Large intestine (tissue), 3 donors: ENCODE results near the gene ANKRD55. TPM values are rescaled to one million over a fixed set of nuclear protein-coding genes. Genes with fewer than 3 reads are reported as not detected.
A peak's percentile ranks its signal among the peaks of the same experiment; 100 is the strongest.
"Not testable (repeated sequence)": the region's sequence is repeated elsewhere in the genome, so short reads cannot be mapped to it uniquely, and the experiment has no call there.

Experiments used
- DNase-seq, 2 donors: peaks; one replicate each; pipeline versions ENCODE4 v3.0.0 to v3.0.0-alpha.2; 2013
- H3K27ac ChIP-seq: one replicate; pipeline ENCODE4 v1.5.1; 2013; ENCODE audit warnings: low read length
- H3K27me3 ChIP-seq: 2 replicates; pipeline ENCODE4 v1.6.1; 2013; ENCODE audit warnings: low read length; ENCODE audit not compliant: control insufficient read depth, insufficient read depth
- H3K36me3 ChIP-seq: 2 replicates; pipeline ENCODE4 v1.6.1; 2013; ENCODE audit warnings: low read length; ENCODE audit not compliant: control insufficient read depth, insufficient read depth
- H3K4me1 ChIP-seq: one replicate; pipeline ENCODE4 v1.6.1; 2013; ENCODE audit warnings: low read length; ENCODE audit not compliant: control insufficient read depth, insufficient read depth
- H3K4me3 ChIP-seq: one replicate; pipeline ENCODE4 v1.5.1; 2013; ENCODE audit warnings: low read length
- H3K9me3 ChIP-seq: one replicate; pipeline ENCODE4 v1.6.1; 2013; ENCODE audit warnings: mild to moderate bottlenecking, low read depth, low read length, moderate library complexity; ENCODE audit not compliant: control insufficient read depth
- WGBS: methylation state at CpG from one replicate; pipeline ENCODE4 v1.1.5; 2013; ENCODE audit warnings: low lambda C conversion rate; ENCODE audit not compliant: insufficient coverage; 5-methylcytosine and 5-hydroxymethylcytosine counted together
- polyA plus RNA-seq: library from polyadenylated mRNA; unstranded; fragments of 120-200 nt; gene quantifications from one replicate; pipeline ENCODE4 v1.2.1, GENCODE V29; 2013

The ANKRD55 gene
- polyA plus RNA-seq, 1 donor: 0.18 TPM

DNA sequence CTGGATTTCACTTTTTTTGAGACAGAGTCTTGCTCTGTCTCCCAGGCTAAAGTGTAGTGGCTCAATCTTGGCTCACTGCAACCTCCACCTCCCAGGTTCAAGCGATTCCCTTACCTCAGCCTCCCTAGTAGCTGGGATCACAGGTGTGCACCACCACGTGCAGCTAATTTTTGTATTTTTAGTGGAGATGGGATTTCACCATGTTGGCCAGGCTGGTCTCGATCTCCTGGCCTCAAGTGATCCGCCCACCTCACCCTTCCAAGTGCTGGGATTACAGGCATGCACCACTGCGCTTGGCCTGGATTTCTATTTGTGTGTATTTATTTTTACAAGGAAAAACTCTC, 154.0 kb downstream of the ANKRD55 start:
- not testable (repeated sequence) for H3K27ac ChIP-seq, DNase-seq, H3K27me3 ChIP-seq, H3K36me3 ChIP-seq, H3K4me3 ChIP-seq, H3K4me1 ChIP-seq, H3K9me3 ChIP-seq
- no CpG with 5 or more reads among the region's 5 CpGs for WGBS

GRCh38 chr5:56078278-56079156, 154.6 kb downstream of the ANKRD55 start:
- no peaks in the 10 kb centered on the region for H3K27me3 ChIP-seq
- no peak overlapping the region for H3K4me3 ChIP-seq
- peaks cover 2% of the 10 kb centered on the region for H3K4me1 ChIP-seq
- no CpG with 5 or more reads among the region's 6 CpGs for WGBS
- no peak overlapping the region for H3K27ac ChIP-seq
- no peak for DNase-seq
- H3K9me3 ChIP-seq: peaks cover 2% of the 10 kb centered on the region
- H3K36me3 ChIP-seq: no peaks in the 10 kb centered on the region

- Histone ChIP-seq H3K9me3 (no peaks in the 10 kb centered on the region), H3K27ac (no peak overlapping the region), H3K4me1 (peaks cover 2% of the 10 kb centered on the region), H3K4me3 (no peak overlapping the region), H3K27me3 (no peaks in the 10 kb centered on the region), H3K36me3 (no peaks in the 10 kb centered on the region)
- no peak for DNase-seq
- 88% methylated on average over 1 of the region's 7 CpGs for WGBS
These were observed 155.3 kb downstream of the ANKRD55 start for GRCh38 chr5:56077796-56078233.

- DNase-seq: no peak
- Histone ChIP-seq H3K9me3 (no peaks in the 10 kb centered on the region), H3K27ac (no peak overlapping the region), H3K36me3 (no peaks in the 10 kb centered on the region), H3K27me3 (no peaks in the 10 kb centered on the region), H3K4me1 (peaks cover 2% of the 10 kb centered on the region), H3K4me3 (no peak overlapping the region)
- WGBS: 100% methylated on average over 1 of the region's 3 CpGs
These were observed 156.6 kb downstream of the ANKRD55 start for GRCh38 chr5:56076486-56076885.

- no peaks in the 10 kb centered on the region for H3K36me3 ChIP-seq
- no peaks in the 10 kb centered on the region for H3K27me3 ChIP-seq
- H3K4me1 ChIP-seq: no peaks in the 10 kb centered on the region
- DNase-seq: peak in 1 of 2 donors; percentile 17
- no peaks in the 10 kb centered on the region for H3K9me3 ChIP-seq
- no peak overlapping the region for H3K4me3 ChIP-seq
- no CpG with 5 or more reads among the region's 2 CpGs for WGBS
- H3K27ac ChIP-seq: no peak overlapping the region
These were observed 157.8 kb downstream of the ANKRD55 start for GRCh38 chr5:56075361-56075760.

DNA sequence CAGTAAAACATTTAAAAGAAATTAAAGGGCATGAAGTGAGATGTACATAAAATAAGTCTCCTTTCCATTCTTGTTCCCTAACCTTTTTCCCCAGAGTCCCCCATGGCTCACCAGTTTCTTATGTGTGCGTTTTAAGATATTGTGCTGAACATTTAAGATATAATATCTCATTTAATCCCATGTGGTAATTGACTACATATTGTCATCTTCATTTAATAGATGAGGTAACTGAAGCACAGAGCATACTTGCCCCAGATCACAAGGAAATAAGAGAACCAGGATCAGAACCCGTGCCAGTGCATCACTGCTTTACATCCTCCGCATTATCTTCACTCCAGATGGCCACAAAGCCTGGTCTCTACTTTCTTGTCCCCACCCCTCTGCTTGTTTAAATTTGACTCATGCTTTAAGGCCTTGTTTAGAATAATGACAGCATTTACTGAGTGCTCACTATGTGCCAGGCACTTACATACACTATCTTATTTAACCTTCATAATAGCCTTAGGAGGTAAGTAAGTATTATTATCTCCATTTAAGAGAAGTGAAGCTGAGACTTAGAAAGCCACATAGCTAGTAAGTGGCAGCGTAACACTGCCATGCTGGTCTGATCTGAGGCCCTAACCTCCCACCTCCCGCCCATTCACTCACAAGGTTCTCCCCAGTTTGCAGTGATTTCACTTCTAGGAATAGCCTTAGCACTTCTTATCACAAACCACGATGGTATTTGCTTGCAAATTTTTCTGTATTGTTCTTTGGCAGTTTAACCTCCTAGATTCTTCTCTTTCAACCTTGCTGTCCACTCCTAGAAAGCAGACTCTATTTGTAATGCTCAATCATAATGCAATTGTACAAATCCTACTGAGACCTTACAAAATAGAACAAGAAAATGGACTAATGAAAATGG, 160.0 kb downstream of the ANKRD55 start:
- Histone ChIP-seq H3K9me3 (no peaks in the 10 kb centered on the region), H3K4me3 (no peak overlapping the region), H3K4me1 (no peaks in the 10 kb centered on the region), H3K27ac (no peak overlapping the region), H3K36me3 (no peaks in the 10 kb centered on the region), H3K27me3 (no peaks in the 10 kb centered on the region)
- DNase-seq: no peak
- WGBS: 92% methylated on average over 2 of the region's 6 CpGs

GRCh38 chr5:56071470-56071869, 161.7 kb downstream of the ANKRD55 start:
- no peak overlapping the region for H3K4me3 ChIP-seq
- no peaks in the 10 kb centered on the region for H3K9me3 ChIP-seq
- 83% methylated on average over 1 of the region's 4 CpGs for WGBS
- no peaks in the 10 kb centered on the region for H3K4me1 ChIP-seq
- no peaks in the 10 kb centered on the region for H3K27me3 ChIP-seq
- H3K27ac ChIP-seq: no peak overlapping the region
- no peaks in the 10 kb centered on the region for H3K36me3 ChIP-seq
- DNase-seq: no peak

- no peaks in the 10 kb centered on the region for H3K36me3 ChIP-seq
- no peaks in the 10 kb centered on the region for H3K4me1 ChIP-seq
- no peak overlapping the region for H3K27ac ChIP-seq
- no peaks in the 10 kb centered on the region for H3K27me3 ChIP-seq
- WGBS: 64% methylated on average over 2 of the region's 2 CpGs
- H3K9me3 ChIP-seq: no peaks in the 10 kb centered on the region
- DNase-seq: no peak
- H3K4me3 ChIP-seq: no peak overlapping the region
These were observed 162.2 kb downstream of the ANKRD55 start for GRCh38 chr5:56070851-56071465.

GRCh38 chr5:56069652-56070226, 163.4 kb downstream of the ANKRD55 start:
- no peaks in the 10 kb centered on the region for H3K36me3 ChIP-seq
- no peak for DNase-seq
- no CpG with 5 or more reads among the region's 3 CpGs for WGBS
- H3K27me3 ChIP-seq: no peaks in the 10 kb centered on the region
- no peak overlapping the region for H3K27ac ChIP-seq
- H3K4me3 ChIP-seq: no peak overlapping the region
- H3K9me3 ChIP-seq: no peaks in the 10 kb centered on the region
- no peaks in the 10 kb centered on the region for H3K4me1 ChIP-seq

- Histone ChIP-seq H3K4me3 (no peak overlapping the region), H3K27ac (no peak overlapping the region), H3K27me3 (no peaks in the 10 kb centered on the region), H3K4me1 (no peaks in the 10 kb centered on the region), H3K36me3 (no peaks in the 10 kb centered on the region), H3K9me3 (no peaks in the 10 kb centered on the region)
- WGBS: 100% methylated on average over 1 of the region's 3 CpGs
- DNase-seq: no peak
These were observed 166.1 kb downstream of the ANKRD55 start for GRCh38 chr5:56066931-56067450.
